Gastroesophageal sphincter (tissue), 3 donors: ENCODE measurements around the gene CHI3L1.

Experiments used
- EP300 ChIP-seq: sonication (generic); formaldehyde crosslinking; IDR thresholded peaks from one replicate; pipeline ENCODE4 v1.6.1; 2017; ENCODE audit warnings: antibody characterized with exemption, mild to moderate bottlenecking
- POLR2A ChIP-seq, 2 donors: fragments of 450-650 bp; IDR thresholded peaks; one replicate each; pipeline ENCODE4 v1.6.1; 2017; ENCODE audit warnings: antibody characterized with exemption in 2 of 2, mild to moderate bottlenecking in 2 of 2, moderate library complexity in 1 of 2
- POLR2AphosphoS5 ChIP-seq: sonication (generic); formaldehyde crosslinking; IDR thresholded peaks from one replicate; pipeline ENCODE4 v1.6.1; 2017; ENCODE audit warnings: antibody characterized with exemption
- TF ChIP-seq, protein P1 (sequence below), 4 experiments: fragments of 200-600 bp in 2 of 4; fragments of 450-650 bp in 2 of 4; sonication (generic) in 1 of 4; IDR thresholded peaks; one replicate each; pipeline ENCODE4 v1.5.1; 2017 to 2019; ENCODE audit warnings: antibody characterized with exemption in 4 of 4, mild to moderate bottlenecking in 2 of 4, moderate library complexity in 2 of 4

DNA sequence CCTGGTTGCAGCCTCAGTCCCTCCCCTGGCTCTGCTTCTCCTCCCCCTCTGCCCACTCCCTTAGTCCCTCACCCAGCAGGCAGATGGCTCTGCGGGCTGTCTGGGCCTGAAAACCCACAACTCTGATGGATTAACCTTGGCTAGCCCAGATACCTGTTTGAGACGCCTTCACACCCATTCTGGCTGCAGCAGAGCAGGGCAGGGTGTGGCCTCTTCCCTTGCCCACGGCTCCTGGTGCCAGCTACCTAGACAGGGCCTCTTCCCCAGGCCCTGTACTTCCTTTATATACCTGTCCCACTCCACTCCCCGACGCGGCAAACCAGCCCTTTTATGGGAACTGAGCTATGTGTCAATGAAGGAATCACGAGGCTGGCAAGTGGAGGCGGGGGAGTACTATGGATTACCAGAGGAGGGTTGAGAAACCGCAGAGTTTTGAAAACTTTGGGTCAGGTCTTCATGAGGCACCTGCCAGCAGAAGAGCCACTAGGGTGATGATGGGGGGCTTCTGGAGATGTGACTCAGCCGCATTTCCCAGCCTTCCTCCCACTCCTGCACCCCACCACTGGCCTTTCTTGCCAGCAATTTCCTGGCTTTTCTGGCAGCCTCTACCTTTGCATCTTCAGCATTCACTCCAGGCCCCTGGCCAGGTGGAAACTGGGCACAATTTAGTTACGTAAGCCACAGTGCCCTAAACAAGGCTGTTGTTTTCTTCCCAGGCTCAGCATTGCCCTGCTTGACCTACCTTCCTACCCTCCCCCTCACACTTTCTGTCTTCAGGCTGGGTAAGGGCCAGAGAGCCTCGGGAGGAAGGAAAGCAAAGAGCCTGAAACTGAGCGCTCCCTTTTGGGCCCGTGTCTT, at the start of gene CHI3L1:
- TF ChIP-seq, protein P1, sequence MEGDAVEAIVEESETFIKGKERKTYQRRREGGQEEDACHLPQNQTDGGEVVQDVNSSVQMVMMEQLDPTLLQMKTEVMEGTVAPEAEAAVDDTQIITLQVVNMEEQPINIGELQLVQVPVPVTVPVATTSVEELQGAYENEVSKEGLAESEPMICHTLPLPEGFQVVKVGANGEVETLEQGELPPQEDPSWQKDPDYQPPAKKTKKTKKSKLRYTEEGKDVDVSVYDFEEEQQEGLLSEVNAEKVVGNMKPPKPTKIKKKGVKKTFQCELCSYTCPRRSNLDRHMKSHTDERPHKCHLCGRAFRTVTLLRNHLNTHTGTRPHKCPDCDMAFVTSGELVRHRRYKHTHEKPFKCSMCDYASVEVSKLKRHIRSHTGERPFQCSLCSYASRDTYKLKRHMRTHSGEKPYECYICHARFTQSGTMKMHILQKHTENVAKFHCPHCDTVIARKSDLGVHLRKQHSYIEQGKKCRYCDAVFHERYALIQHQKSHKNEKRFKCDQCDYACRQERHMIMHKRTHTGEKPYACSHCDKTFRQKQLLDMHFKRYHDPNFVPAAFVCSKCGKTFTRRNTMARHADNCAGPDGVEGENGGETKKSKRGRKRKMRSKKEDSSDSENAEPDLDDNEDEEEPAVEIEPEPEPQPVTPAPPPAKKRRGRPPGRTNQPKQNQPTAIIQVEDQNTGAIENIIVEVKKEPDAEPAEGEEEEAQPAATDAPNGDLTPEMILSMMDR (IDR thresholded peaks at IDR 0.05) = no peak
- no peak for TF ChIP-seq POLR2A (IDR thresholded peaks at IDR 0.05)
- no peak for TF ChIP-seq POLR2AphosphoS5
- TF ChIP-seq EP300 = no peak
